PFSK-1 (cell line): ENCODE results near the gene MAGI2.

Experiments used
- FOXP2 ChIP-seq: optimal IDR thresholded peaks from 2 replicates; pipeline ENCODE3; 2011; ENCODE audit warnings: borderline replicate concordance, control low read depth, inconsistent platforms; ENCODE audit not compliant: insufficient read depth; ENCODE audit errors: extremely low read length, extremely low read depth
- POLR2AphosphoS5 ChIP-seq: IDR thresholded peaks from 2 replicates; pipeline ENCODE4 v1.6.1; 2012; ENCODE audit warnings: low read depth, mild to moderate bottlenecking, control low read depth, low read length, moderate library complexity
- SIN3A ChIP-seq: IDR thresholded peaks from 2 replicates; pipeline ENCODE4 v1.6.1; 2012; ENCODE audit warnings: mild to moderate bottlenecking, low read length, moderate library complexity, borderline replicate concordance; ENCODE audit not compliant: insufficient read depth
- TAF1 ChIP-seq: IDR thresholded peaks from 2 replicates; pipeline ENCODE4 v1.6.1; 2012; ENCODE audit warnings: low read length, control low read depth, borderline replicate concordance; ENCODE audit not compliant: insufficient read depth
- TF ChIP-seq, protein P1 (sequence below), 2 experiments: IDR thresholded peaks; 2 replicates each; pipeline versions ENCODE4 v1.6.1 to v1.8.0; 2011 to 2012; ENCODE audit warnings: low read depth in 2 of 2, low read length in 2 of 2, control low read depth in 1 of 2, inconsistent platforms in 1 of 2, mild to moderate bottlenecking in 1 of 2, moderate library complexity in 1 of 2; ENCODE audit not compliant: insufficient read depth in 1 of 2

MAGI2 gene

DNA sequence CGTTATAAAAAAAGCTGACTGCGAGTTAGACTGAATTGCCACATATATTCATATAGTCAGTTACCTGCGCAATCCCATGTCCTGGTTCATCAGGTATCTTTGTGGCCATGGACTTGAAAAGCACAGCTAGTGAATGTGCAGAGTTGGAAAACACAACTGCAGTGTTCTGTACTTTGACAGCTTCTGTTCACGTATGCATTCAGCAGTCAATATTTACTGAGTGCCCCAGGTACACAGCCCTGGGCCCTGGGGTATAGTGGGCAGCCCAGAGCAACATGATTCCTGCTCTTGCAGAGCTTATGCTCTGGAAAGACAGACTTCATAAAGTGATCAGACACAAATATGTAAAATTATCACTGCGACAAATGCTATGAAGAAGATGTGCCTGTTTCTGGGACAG, 1341.0 kb downstream of the MAGI2 start:
- TF ChIP-seq POLR2AphosphoS5 (no peak), TAF1 (no peak), FOXP2 (no peak), SIN3A (no peak)
- TF ChIP-seq, protein P1, sequence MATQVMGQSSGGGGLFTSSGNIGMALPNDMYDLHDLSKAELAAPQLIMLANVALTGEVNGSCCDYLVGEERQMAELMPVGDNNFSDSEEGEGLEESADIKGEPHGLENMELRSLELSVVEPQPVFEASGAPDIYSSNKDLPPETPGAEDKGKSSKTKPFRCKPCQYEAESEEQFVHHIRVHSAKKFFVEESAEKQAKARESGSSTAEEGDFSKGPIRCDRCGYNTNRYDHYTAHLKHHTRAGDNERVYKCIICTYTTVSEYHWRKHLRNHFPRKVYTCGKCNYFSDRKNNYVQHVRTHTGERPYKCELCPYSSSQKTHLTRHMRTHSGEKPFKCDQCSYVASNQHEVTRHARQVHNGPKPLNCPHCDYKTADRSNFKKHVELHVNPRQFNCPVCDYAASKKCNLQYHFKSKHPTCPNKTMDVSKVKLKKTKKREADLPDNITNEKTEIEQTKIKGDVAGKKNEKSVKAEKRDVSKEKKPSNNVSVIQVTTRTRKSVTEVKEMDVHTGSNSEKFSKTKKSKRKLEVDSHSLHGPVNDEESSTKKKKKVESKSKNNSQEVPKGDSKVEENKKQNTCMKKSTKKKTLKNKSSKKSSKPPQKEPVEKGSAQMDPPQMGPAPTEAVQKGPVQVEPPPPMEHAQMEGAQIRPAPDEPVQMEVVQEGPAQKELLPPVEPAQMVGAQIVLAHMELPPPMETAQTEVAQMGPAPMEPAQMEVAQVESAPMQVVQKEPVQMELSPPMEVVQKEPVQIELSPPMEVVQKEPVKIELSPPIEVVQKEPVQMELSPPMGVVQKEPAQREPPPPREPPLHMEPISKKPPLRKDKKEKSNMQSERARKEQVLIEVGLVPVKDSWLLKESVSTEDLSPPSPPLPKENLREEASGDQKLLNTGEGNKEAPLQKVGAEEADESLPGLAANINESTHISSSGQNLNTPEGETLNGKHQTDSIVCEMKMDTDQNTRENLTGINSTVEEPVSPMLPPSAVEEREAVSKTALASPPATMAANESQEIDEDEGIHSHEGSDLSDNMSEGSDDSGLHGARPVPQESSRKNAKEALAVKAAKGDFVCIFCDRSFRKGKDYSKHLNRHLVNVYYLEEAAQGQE (IDR thresholded peaks at IDR 0.05; ENCODE audit: insufficient read depth in 1 of 2, low read depth in 2 of 2, low read length in 2 of 2): no peak

GRCh38 chr7:78111386-78111785, 1342.1 kb downstream of the MAGI2 start:
- no peak for TF ChIP-seq SIN3A
- TF ChIP-seq, protein P1 (IDR thresholded peaks at IDR 0.05; ENCODE audit: insufficient read depth in 1 of 2, low read depth in 2 of 2, low read length in 2 of 2): no peak
- TF ChIP-seq TAF1: no peak
- no peak for TF ChIP-seq POLR2AphosphoS5
- no peak for TF ChIP-seq FOXP2

- TF ChIP-seq TAF1: no peak
- TF ChIP-seq, protein P1 (IDR thresholded peaks at IDR 0.05; ENCODE audit: insufficient read depth in 1 of 2, low read depth in 2 of 2, low read length in 2 of 2): no peak
- no peak for TF ChIP-seq FOXP2
- no peak for TF ChIP-seq POLR2AphosphoS5
- TF ChIP-seq SIN3A: no peak
Observed at GRCh38 chr7:78103475-78103874, 1350.0 kb downstream of the MAGI2 start.

DNA sequence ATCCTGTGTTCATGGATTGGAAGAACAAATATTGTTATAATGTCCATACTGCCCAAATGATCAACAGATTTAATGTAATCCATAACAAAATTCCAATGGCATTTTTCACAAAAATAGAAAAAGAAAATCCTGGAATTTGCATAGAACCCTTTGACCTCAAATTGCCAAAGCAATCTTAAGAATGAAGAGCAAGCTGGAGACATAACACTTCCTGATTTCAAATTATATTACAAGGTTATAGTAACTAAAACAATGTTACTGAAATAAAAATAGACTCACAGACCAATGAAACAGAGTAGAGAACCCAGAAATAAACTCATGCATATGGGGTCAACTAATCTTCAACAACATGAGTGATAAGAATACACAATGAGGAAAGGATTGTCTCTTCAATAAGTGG, 1352.4 kb downstream of the MAGI2 start:
- TF ChIP-seq SIN3A: no peak

DNA sequence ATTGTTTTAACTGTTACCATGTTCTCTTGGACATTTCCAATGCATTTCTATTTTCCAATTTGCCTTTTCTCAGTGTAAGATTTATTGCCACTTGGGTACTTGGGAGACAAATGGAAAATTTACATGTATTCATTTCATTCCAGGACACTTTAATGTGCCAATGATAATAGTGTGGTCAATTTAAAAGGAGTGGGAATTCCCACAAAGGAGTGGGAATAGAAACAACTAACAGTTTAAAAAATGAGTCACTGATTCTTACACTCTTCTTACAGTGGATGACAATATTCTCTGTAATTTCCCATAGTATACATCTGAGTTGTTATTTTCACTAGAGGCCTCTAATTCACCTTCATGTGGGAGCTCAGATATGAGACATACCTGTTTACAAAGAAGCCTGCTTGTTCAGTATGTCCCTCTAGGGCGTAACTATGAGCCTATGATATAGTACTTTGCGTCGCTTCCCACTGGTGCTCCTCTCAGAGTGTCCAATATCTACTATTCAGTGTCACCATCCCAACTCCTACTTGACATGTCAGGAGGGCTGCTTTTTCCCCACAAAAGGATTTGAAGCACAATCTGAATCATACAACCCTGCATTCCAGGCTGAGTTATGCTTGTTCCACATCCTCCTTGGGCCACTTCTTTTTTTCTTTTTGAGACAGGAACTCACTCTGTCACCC, 1353.6 kb downstream of the MAGI2 start:
- TF ChIP-seq SIN3A (no peak), FOXP2 (no peak), TAF1 (no peak), POLR2AphosphoS5 (no peak)
- TF ChIP-seq, protein P1 (IDR thresholded peaks at IDR 0.05; ENCODE audit: insufficient read depth in 1 of 2, low read depth in 2 of 2, low read length in 2 of 2): no peak
